ENCODE results near the gene UBE3D. TPM values are rescaled to one million over a fixed set of nuclear protein-coding genes. Genes with fewer than 3 reads are reported as not detected.

UBE3D gene
- total and polyA plus RNA-seq, 4 experiments from 2014 or later, result 4.3 to 7.3 (median 6.0) TPM

GRCh38 chr6:82959385-82959941, 106.2 kb downstream of the UBE3D start:
- ChIA-PET POLR2A (ENCODE audit: partially characterized antibody) (no interaction called here), CTCF (ENCODE audit: partially characterized antibody) (no interaction called here)

GRCh38 chr6:82958551-82958950, 107.1 kb downstream of the UBE3D start:
- H3K27ac Mint-ChIP-seq, result no peak overlapping the region
- DNase-seq, result no peak
- Histone ChIP-seq H3K36me3 (ENCODE audit: insufficient read depth, low read length) (no peaks in the 10 kb centered on the region), H3K9me3 (ENCODE audit: control insufficient read depth in 1 of 2, low read length in 2 of 2) (no peaks in the 10 kb centered on the region), H3K4me3 (ENCODE audit: low read length in 2 of 2) (no peak overlapping the region), H3K27ac (ENCODE audit: low read depth, low read length) (no peak overlapping the region), H3K27me3 (ENCODE audit: insufficient read depth, low read length) (no peaks in the 10 kb centered on the region), H3K4me1 (ENCODE audit: insufficient read depth, low read length) (no peaks in the 10 kb centered on the region)
- no peak overlapping the region for H3K4me3 Mint-ChIP-seq
- CTCF ChIA-PET (ENCODE audit: partially characterized antibody), result no interaction called here
- no peaks in the 10 kb centered on the region for H3K9me3 Mint-ChIP-seq
- POLR2A ChIA-PET (ENCODE audit: partially characterized antibody), result no interaction called here
- H3K36me3 Mint-ChIP-seq, result peaks cover 26 to 32% of the 10 kb centered on the region in 2 donors
- intact Hi-C loops (cut with micrococcal nuclease), result no loop called here
- no peaks in the 10 kb centered on the region for H3K4me1 Mint-ChIP-seq
- no peaks in the 10 kb centered on the region for H3K27me3 Mint-ChIP-seq

More at GRCh38 chr6:82959385-82959941, 106.2 kb downstream of the UBE3D start:
- no peak overlapping the region for H3K27ac Mint-ChIP-seq
- H3K4me3 Mint-ChIP-seq, result no peak overlapping the region
- intact Hi-C loops (cut with micrococcal nuclease), result no loop called here
- Histone ChIP-seq H3K27ac (ENCODE audit: low read depth, low read length) (no peak overlapping the region), H3K4me3 (ENCODE audit: low read length in 2 of 2) (no peak overlapping the region), H3K4me1 (ENCODE audit: insufficient read depth, low read length) (no peaks in the 10 kb centered on the region), H3K36me3 (ENCODE audit: insufficient read depth, low read length) (no peaks in the 10 kb centered on the region), H3K27me3 (ENCODE audit: insufficient read depth, low read length) (no peaks in the 10 kb centered on the region), H3K9me3 (ENCODE audit: control insufficient read depth in 1 of 2, low read length in 2 of 2) (no peaks in the 10 kb centered on the region)
- H3K36me3 Mint-ChIP-seq, result peaks cover 19 to 29% of the 10 kb centered on the region in 2 donors
- H3K27me3 Mint-ChIP-seq, result no peaks in the 10 kb centered on the region
- H3K4me1 Mint-ChIP-seq, result no peaks in the 10 kb centered on the region
- no peaks in the 10 kb centered on the region for H3K9me3 Mint-ChIP-seq
- no peak for DNase-seq

GRCh38 chr6:82957868-82958245, 107.8 kb downstream of the UBE3D start:
- intact Hi-C loops (cut with micrococcal nuclease), result no loop called here
- Mint-ChIP-seq H3K4me1 (no peaks in the 10 kb centered on the region), H3K4me3 (no peak overlapping the region), H3K36me3 (peaks cover 30 to 32% of the 10 kb centered on the region in 2 donors), H3K27me3 (no peaks in the 10 kb centered on the region), H3K9me3 (no peaks in the 10 kb centered on the region), H3K27ac (no peak overlapping the region)
- Histone ChIP-seq H3K27ac (ENCODE audit: low read depth, low read length) (no peak overlapping the region), H3K27me3 (ENCODE audit: insufficient read depth, low read length) (no peaks in the 10 kb centered on the region), H3K4me3 (ENCODE audit: low read length in 2 of 2) (no peak overlapping the region), H3K4me1 (ENCODE audit: insufficient read depth, low read length) (no peaks in the 10 kb centered on the region), H3K9me3 (ENCODE audit: control insufficient read depth in 1 of 2, low read length in 2 of 2) (no peaks in the 10 kb centered on the region), H3K36me3 (ENCODE audit: insufficient read depth, low read length) (no peaks in the 10 kb centered on the region)
- POLR2A ChIA-PET (ENCODE audit: partially characterized antibody), result no interaction called here
- CTCF ChIA-PET (ENCODE audit: partially characterized antibody), result no interaction called here
- no peak for DNase-seq

- Histone ChIP-seq H3K9me3 (ENCODE audit: control insufficient read depth in 1 of 2, low read length in 2 of 2) (no peaks in the 10 kb centered on the region), H3K4me1 (ENCODE audit: insufficient read depth, low read length) (no peaks in the 10 kb centered on the region), H3K27me3 (ENCODE audit: insufficient read depth, low read length) (no peaks in the 10 kb centered on the region), H3K36me3 (ENCODE audit: insufficient read depth, low read length) (no peaks in the 10 kb centered on the region), H3K4me3 (ENCODE audit: low read length in 2 of 2) (no peak overlapping the region), H3K27ac (ENCODE audit: low read depth, low read length) (no peak overlapping the region)
- CTCF ChIA-PET (ENCODE audit: partially characterized antibody), result no interaction called here
- no peak overlapping the region for H3K27ac Mint-ChIP-seq
- no peaks in the 10 kb centered on the region for H3K27me3 Mint-ChIP-seq
- H3K4me3 Mint-ChIP-seq, result no peak overlapping the region
- intact Hi-C loops (cut with micrococcal nuclease), result no loop called here
- peaks cover 30 to 32% of the 10 kb centered on the region in 2 donors for H3K36me3 Mint-ChIP-seq
- no peak for DNase-seq
- POLR2A ChIA-PET (ENCODE audit: partially characterized antibody), result no interaction called here
- no peaks in the 10 kb centered on the region for H3K9me3 Mint-ChIP-seq
- H3K4me1 Mint-ChIP-seq, result no peaks in the 10 kb centered on the region
These were observed 108.3 kb downstream of the UBE3D start for GRCh38 chr6:82957171-82957867.

- no peak overlapping the region for H3K27ac ChIP-seq (ENCODE audit: low read depth, low read length)
- H3K4me3 ChIP-seq (ENCODE audit: low read length in 2 of 2), result no peak overlapping the region
- Mint-ChIP-seq H3K4me1 (no peaks in the 10 kb centered on the region), H3K27ac (no peak overlapping the region), H3K27me3 (no peaks in the 10 kb centered on the region), H3K4me3 (no peak overlapping the region), H3K9me3 (peaks cover 0 to 2% (median 0%) of the 10 kb centered on the region in 8 donors), H3K36me3 (peaks cover 30 to 38% of the 10 kb centered on the region in 2 donors)
- no peaks in the 10 kb centered on the region for H3K9me3 ChIP-seq (ENCODE audit: control insufficient read depth in 1 of 2, low read length in 2 of 2)
- no peaks in the 10 kb centered on the region for H3K27me3 ChIP-seq (ENCODE audit: insufficient read depth, low read length)
- POLR2A ChIA-PET (ENCODE audit: partially characterized antibody), result no interaction called here
- no peak for DNase-seq
- H3K4me1 ChIP-seq (ENCODE audit: insufficient read depth, low read length), result no peaks in the 10 kb centered on the region
- CTCF ChIA-PET (ENCODE audit: partially characterized antibody), result no interaction called here
- no peaks in the 10 kb centered on the region for H3K36me3 ChIP-seq (ENCODE audit: insufficient read depth, low read length)
- intact Hi-C loops (cut with micrococcal nuclease), result no loop called here
These were observed 109.8 kb downstream of the UBE3D start for GRCh38 chr6:82955841-82956240.

GRCh38 chr6:82954937-82955577, 110.6 kb downstream of the UBE3D start:
- Histone ChIP-seq H3K27me3 (ENCODE audit: insufficient read depth, low read length) (no peaks in the 10 kb centered on the region), H3K4me3 (ENCODE audit: low read length in 2 of 2) (no peak overlapping the region), H3K27ac (ENCODE audit: low read depth, low read length) (no peak overlapping the region), H3K36me3 (ENCODE audit: insufficient read depth, low read length) (no peaks in the 10 kb centered on the region), H3K4me1 (ENCODE audit: insufficient read depth, low read length) (no peaks in the 10 kb centered on the region), H3K9me3 (ENCODE audit: control insufficient read depth in 1 of 2, low read length in 2 of 2) (no peaks in the 10 kb centered on the region)
- Mint-ChIP-seq H3K4me1 (no peaks in the 10 kb centered on the region), H3K36me3 (peaks cover 35 to 37% of the 10 kb centered on the region in 2 donors), H3K27me3 (no peaks in the 10 kb centered on the region), H3K27ac (no peak overlapping the region), H3K9me3 (peaks cover 0 to 2% (median 0%) of the 10 kb centered on the region in 8 donors), H3K4me3 (no peak overlapping the region)
- no peak for DNase-seq
- POLR2A ChIA-PET (ENCODE audit: partially characterized antibody), result no interaction called here
- CTCF ChIA-PET (ENCODE audit: partially characterized antibody), result no interaction called here
- intact Hi-C loops (cut with micrococcal nuclease), result no loop called here

GRCh38 chr6:82954356-82954755, 111.3 kb downstream of the UBE3D start:
- Mint-ChIP-seq H3K9me3 (peaks cover 0 to 4% (median 0%) of the 10 kb centered on the region in 8 donors), H3K27ac (no peak overlapping the region), H3K4me1 (no peaks in the 10 kb centered on the region), H3K4me3 (no peak overlapping the region), H3K36me3 (peaks cover 37 to 43% of the 10 kb centered on the region in 2 donors), H3K27me3 (no peaks in the 10 kb centered on the region)
- no peak overlapping the region for H3K27ac ChIP-seq (ENCODE audit: low read depth, low read length)
- DNase-seq, result no peak
- no peaks in the 10 kb centered on the region for H3K9me3 ChIP-seq (ENCODE audit: control insufficient read depth in 1 of 2, low read length in 2 of 2)
- H3K27me3 ChIP-seq (ENCODE audit: insufficient read depth, low read length), result no peaks in the 10 kb centered on the region
- ChIA-PET POLR2A (ENCODE audit: partially characterized antibody) (no interaction called here), CTCF (ENCODE audit: partially characterized antibody) (interaction anchor here (0.6 kb wide), 1 partner anchor 11 kb away, joined by 3 read pairs; no protein-coding TSS in a partner anchor)
- no peaks in the 10 kb centered on the region for H3K36me3 ChIP-seq (ENCODE audit: insufficient read depth, low read length)
- intact Hi-C loops (cut with micrococcal nuclease), result no loop called here
- H3K4me1 ChIP-seq (ENCODE audit: insufficient read depth, low read length), result no peaks in the 10 kb centered on the region
- no peak overlapping the region for H3K4me3 ChIP-seq (ENCODE audit: low read length in 2 of 2)

Measured in CD4-positive, alpha-beta memory T cell (primary cell).